Stimulated activated CD4-positive, alpha-beta T cell treated with anti-CD3 and anti-CD28 coated beads, Interleukin-1b, Interleukin-23, amount 100 ng/mL, for 4 hours (primary cell): ENCODE measurements around the gene NRROS.
"Not testable (repeated sequence)": the region's sequence is repeated elsewhere in the genome, so short reads cannot be mapped to it uniquely, and the experiment has no call there.

Experiments
- DNase-seq, 2 donors: peaks; one replicate each; pipeline ENCODE4 v3.0.0-alpha.2; 2020; ENCODE audit warnings: low read depth in 2 of 2

The NRROS gene

DNA sequence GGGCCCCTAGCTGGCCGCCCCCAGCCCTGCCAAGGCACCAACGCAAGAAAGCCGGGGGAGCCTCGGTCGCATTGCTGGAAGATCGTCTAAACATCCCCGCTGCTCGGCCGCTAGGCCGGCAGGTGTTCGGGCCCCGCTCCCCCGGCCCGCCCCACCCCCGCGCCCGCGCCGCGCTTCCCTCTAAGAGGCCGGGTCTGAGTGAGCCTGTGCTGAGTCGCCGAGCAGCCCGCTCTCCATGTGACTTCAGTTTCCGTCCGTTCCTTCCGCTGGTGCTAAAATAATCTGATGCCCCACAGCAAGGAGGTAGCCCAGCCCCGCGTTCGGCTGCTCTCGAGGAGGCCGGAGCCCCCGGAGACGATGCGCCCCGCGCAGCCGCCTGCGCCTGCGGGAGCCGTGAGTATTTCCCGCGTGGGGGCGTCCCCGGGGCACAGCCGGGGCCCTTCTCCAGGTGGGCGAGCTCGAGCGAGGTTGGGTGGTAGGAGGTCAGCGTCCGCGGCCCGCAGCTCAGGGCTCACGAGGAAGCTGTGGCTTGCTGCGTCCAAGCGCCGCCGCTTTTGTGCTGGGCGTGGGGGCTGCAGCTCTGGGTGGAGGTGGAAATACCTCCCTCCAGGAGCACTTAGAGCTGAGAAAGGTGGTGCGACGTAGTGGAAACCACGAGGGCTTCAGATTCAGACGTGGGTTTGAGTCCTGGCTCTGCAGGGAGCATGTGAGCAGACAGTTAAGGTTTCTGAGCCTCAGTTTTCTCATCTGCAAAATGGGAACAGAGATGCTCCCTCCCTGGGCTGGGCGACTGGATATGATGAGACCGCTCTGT is at the start of gene NRROS:
Gene NRROS, plus strand, starts transcription at position 212 of the 814 bp plus-strand sequence. CDS start 14,846 bp downstream, outside the sequence.
- DNase-seq: peak; percentile 51 to 57

DNA sequence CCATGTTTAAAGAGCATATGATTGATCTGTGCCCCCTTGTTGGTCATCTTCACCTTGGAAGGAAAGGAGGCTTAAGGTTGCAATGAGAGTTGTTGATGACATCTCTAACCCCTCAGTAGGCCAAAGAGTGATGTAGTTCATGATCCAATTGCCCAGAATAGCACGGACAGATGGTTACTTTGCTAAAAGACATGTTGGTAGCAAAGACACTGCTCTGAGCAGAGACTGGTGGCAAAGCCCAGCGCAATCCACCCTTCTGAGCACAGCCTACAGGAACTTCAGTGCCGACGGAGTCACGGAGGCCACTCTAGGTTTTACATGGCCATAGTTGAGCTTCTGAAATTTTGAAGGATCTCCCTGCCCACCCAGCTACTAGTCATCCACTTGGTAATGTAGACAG is 49.2 kb upstream of the NRROS start:
- no peak for DNase-seq

DNA sequence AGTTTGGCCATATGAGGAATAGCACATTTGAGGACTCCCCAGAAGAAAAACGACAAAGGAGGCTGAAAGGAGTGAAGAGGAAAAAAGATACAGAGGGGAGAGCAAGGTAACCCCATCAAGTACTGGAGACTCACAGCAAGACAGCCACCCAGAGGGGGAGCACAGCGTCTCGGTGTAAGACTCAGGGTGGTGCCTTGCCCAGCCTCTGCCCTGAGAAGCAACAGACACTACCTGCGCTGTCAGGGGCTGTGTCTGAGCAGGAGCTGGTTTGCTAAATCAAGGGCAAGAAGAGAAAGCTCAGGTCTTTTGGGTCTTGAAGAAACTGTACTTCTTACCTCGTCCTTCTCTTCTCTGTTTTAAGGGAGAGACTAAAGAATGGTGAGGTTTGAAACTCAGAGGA is 43.1 kb upstream of the NRROS start:
- DNase-seq: no peak

DNA sequence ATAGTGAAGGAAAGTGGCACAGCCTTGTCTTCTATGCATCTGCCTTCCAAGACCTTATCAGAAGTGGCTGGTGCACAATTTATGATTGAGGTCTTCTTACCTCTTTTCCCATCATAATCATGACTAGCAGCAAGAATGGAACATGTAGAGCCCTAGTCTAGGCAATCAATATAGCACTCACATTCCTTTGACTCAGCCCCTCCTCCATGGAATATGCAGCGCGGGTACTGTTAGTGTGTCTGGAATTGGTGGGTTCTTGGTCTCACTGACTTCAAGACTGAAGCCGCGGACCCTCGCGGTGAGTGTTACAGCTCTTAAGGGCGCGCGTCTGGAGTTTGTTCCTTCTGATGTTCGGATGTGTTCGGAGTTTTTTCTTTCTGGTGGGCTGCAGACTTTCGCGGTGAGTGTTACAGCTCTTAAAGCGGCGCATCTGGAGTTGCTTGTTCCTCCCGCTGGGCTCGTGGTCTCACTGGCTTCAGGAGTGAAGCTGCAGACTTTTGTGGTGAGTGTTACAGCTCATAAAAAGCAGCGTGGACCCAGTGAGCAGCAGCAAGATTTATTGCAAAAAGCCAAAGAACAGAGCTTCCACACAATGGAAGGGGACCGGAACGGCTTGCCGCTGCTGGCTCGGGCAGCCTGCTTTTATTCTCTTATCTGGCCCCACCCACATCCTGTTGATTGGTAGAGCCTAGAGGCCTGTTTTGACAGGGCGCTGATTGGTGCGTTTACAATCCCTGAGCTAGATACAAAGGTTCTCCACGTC is 41.3 kb upstream of the NRROS start:
- not testable (repeated sequence) for DNase-seq

DNA sequence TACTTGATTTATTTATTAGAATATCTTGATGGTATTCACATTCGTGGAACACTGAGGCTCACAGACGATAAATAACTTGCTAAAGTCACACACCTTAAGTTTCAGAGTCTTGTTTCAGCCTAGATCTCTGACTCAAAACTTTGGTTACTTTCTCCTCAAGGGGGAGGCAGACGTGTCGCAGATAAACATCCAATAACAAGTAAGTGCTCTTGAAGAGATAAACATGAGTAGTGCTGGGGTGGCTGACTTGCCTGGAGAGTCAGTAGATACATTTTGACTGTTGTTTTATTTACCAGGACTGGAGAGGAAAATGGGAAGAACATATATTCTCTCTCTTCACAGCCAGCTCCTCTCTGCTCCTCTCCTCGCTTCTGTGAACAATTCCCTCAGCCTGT is 39.8 kb upstream of the NRROS start:
- no peak for DNase-seq

DNA sequence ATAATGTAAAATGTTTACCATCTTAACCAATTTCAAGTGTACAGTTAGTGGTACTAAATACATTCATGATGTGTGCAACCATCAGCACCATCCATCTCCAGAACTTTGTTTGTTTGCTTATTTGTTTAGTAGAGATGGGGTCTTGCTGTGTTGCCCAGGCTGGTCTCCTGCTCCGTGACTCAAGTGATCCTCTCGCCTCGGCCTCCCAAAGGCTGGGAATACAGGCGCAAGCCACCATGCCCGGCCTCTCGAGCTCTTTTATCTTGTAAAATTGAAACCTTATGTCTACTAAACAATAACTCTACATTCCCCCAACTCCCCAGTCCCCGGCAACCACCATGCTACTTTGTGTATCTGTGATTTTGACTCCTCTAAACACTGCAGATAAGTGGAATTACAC is 39.1 kb upstream of the NRROS start:
- DNase-seq: no peak

DNA sequence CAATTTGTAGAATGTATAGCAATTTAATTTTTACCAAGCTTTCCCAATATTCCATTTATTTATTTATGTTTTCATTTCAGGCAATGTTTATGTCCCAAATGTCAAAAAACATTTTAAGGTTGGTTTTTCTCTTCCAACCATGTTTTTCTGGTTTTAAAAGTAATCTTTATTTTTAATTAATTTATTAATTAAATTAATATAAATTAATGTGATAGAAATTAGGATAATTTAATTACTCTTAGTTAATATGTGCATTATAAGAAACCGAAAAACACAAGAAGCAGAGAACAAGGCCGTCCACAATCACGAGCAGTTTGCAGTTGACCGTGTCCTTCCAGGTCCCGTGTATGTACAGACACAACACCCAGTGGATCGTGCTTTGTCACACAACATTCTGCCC is 36.8 kb upstream of the NRROS start:
- DNase-seq: no peak

DNA sequence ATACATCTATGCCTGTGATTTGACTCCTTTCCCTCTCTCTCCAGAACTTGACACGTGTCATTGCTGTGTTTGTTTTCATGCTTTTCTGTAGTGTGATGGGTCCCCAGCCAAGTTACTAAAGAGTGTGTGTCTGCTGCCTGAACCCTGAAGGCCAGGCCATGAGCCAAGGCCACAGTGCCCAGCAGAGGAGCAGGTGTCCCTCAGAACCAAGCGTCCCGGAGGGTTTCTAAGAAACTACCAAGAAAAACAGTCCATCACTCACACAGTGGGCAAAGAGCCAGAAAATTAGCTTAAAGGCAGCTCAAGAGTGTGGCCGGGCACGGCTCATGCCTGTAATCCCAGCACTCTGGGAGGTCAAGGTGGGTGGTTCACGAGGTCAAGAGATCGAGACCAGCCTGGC is 35.8 kb upstream of the NRROS start:
- DNase-seq: no peak

DNA sequence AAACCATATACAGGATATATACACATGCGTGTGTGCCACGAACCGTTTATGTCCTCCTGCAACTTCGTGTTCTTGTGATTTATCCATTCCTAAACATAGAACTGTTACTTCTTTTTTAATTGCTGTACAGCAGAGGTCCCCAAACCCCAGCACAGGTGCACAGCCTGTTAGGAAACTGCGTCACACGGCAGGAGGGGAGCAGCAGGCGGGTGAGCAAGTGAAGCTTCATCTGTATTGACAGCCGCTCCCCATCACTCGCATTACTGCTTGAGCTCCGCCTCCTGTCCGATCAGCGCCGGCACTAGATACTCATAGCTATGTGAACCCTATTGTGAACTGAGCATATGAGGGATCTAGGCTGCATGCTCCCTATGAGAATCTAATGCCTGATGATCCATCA is 34.9 kb upstream of the NRROS start:
- peak; percentile 26 to 41 for DNase-seq

DNA sequence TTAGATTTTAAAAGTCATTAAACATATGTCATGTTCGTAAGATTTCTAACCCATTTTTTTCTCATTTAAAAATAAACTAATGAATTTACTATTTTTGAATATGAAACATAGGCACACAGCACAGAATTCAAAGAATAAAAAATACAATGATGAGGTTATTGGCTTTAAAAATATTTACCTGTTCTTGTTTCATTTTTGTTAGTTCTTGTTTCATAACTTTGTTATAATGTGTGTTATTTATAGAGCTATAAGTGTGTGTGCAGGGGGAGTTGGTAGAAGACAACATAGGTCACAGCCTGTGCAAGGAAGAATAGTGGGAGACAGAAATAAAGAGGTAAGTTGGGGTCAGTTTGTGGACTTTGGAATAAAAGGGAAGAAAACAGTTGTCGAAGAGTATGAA is 30.8 kb upstream of the NRROS start:
- no peak for DNase-seq

DNA sequence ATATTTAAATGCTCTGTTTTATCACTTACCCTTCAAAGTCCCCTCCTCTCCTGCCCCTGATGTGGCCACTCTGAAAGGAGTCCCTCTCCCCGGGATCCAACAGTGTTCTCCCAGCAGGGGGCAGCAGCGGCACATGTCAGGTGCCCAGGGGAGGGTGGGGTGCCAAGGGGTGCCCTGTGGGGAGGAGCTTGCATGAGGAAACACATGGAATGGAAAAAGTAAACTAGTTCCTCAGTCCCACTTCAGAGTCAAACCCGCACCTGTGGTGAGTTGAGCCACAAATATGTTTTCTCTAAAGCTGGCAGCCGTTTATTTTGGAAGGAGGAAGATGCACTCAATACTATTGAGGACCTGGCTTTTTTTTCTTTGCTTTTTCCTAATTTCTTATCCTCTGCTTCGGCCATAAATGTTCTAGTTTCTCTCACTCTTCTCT is 30.1 kb upstream of the NRROS start:
- DNase-seq: peak; percentile 95 to 97

DNA sequence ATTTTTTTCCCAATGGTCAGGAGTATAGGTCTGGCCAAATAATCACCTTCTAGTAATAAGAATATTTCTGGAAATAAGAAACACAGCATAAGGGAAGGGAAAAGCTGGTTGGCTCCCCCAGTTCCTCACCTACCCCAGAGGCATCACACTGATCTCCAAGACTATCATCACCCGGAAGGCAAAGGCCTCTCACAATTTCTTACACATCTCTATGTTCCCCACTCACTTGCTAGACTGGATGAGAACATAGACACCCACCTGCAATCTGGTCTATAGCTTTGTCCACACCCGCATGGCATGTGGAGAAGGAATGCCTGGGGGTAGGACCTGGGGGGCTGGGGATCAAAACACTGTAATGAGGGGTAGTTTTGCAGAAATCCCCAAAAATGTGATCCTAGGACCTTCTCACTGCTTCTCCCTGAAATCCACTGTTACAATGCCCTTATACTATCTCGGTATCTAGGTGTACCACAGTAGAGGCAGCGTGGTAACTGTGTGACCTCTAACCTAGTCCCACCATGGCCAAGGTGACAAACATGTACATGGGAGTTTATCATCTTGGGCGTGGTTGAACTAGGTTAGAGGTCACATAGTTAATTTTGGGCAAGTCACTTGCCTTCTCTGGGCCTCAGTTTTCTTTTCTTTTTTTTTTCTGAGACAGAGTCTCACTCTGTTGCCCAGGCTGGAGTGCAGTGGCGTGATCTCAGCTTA is 29.5 kb upstream of the NRROS start:
- no peak for DNase-seq

DNA sequence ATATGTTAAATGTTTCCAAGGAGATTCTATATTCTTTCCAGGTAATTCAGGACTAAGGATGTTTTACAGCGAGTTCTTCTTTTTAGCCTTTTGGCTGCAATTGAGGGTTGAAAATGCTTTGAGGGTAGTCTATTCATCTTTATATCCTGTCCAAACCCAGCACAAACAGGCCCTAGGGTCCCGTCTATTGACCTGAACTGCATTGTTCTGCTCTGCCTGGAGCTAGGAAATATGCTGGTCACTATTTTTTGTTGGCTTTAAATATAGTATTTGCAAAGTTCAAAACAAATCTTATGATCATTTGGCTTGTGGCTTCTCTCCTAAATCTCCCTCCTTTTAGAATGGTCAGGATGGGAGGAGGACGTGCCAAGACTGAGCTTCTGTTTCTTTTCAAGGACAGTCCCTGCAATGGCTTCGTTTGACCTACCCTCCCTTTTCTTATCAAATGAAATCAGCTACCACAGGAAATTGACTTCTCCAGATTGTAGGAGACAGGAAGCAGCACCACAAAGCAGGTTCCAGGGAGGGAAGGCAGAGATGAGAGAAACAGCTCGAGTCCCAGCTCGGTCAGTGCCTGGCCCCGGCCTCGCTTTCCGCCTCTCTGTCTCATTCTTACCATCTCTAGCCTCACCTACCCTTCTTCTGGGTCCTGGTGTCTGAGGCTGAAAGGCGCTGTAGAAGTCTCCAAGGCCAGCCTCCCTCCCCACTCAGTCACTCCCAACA is 27.6 kb upstream of the NRROS start:
- no peak for DNase-seq

DNA sequence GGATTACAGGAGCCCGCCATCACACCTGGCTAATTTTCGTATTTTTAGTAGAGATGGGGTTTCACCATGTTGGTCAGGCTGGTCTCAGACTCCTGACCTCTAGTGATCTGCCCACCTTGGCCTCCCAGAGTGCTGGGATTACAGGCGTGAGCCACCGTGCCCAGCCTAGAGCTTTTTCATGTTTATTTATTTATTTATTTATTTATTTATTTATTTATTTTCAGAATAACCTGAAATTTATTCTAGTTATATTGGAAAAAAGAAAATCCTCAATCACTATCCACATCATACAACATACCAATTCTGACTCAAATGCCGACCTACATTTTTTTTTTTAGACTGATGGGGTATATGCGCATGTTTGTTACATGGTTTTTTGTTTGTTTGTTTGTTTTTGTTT is 24.3 kb upstream of the NRROS start:
- DNase-seq: not testable (repeated sequence)

DNA sequence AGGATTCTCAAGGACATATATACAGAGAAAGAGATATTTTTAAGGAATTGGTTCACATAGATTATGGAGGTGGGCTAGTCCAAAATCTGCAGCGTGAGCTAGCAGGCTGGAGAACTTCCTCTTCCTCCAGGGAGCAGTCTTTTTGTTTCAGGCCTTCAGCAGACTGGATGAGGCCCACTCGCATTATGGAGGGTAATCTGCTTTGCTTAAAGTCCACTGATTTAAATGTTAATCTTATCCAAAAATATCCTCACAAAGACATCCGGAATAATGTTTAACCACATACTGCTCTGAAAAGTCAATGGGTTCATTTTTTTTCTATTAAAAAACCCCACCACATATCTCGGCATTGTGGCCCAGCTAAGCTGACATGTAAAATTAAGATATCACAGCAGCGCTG is 22.2 kb upstream of the NRROS start:
- DNase-seq: no peak

DNA sequence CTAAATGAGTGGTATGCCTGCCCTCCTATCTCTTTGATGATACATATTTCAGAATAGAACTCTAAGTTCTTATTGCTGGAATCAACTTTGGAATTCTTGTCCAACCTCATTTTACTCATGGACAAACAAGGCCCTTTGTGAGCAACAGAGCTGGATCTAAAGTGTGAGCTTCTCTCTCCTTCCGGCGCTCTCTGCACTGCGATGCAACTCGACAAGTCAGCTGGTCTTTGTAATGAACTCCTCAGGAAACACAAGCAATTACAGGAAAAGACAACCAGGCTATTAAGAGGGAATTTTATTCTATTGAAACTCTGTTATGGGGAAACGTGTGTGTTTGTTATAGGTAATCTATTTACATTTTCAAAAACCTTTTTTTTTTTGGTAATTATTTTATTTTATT is 20.3 kb upstream of the NRROS start:
- no peak for DNase-seq

DNA sequence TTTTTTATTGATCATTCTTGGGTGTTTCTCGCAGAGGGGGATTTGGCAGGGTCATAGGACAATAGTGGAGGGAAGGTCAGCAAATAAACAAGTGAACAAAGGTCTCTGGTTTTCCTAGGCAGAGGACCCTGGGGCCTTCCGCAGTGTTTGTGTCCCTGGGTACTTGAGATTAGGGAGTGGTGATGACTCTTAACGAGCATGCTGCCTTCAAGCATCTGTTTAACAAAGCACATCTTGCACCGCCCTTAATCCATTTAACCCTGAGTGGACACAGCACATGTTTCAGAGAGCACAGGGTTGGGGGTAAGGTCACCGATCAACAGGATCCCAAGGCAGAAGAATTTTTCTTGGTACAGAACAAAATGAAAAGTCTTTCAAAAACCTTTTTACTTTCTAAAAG is 19.9 kb upstream of the NRROS start:
- not testable (repeated sequence) for DNase-seq

DNA sequence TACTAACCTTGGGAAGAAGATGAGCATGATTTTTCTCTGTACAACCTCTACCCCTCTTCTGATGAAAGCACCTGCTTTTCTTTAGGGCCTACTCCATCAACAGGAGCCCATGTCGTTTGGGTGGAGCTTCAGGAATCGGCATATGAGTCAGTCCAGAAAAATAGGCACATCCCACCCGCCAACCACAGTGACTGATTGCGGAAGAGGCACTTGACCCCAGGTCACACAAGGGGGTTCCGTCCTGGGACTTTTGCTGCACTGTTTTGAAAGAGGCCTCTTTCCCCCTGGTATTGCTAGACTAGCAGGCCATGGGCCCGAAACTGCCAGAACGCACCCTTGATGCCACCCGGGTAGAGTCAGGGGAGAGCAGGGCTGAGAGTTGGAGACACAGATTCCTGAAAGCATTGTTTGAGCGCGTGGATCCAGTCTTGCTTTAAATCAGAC is 19.3 kb upstream of the NRROS start:
- DNase-seq: no peak

DNA sequence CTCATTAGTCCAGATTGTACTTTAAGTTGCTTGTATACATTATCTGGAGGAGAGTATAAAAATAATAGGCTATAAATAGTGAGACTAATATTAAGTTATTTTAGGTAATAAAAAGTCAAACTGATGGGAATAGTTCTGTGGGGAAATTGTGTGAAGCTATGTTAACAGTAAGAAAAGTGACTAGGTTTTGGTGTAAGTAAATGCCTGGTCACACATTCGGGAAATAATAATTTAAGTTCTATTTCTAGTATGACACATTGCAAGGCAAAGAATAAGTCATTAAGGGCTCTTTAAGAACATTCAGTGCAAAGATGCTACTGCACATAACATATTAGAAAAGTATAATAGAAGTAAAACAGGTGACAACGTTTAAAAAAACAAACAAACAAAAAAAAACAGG is 18.8 kb upstream of the NRROS start:
- no peak for DNase-seq

DNA sequence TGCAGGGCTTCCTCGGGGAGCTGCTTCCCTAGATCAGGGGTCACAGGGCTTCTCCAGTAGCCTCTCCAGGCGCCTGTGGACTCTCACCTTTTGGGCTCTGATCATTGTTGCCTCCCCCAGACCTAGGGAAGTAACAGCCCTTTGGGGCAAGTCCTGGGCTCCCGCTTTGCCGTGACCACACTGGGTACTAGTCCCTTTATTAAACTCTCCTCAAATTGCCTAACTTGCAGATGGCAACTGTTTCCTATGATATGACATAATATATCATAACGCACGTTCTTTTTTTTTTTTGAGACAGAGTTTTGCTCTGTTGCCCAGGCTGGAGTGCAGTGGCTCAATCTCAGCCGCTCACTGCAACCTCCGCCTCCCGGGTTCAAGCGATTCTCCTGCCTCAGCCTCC is 17.9 kb upstream of the NRROS start:
- no peak for DNase-seq

DNA sequence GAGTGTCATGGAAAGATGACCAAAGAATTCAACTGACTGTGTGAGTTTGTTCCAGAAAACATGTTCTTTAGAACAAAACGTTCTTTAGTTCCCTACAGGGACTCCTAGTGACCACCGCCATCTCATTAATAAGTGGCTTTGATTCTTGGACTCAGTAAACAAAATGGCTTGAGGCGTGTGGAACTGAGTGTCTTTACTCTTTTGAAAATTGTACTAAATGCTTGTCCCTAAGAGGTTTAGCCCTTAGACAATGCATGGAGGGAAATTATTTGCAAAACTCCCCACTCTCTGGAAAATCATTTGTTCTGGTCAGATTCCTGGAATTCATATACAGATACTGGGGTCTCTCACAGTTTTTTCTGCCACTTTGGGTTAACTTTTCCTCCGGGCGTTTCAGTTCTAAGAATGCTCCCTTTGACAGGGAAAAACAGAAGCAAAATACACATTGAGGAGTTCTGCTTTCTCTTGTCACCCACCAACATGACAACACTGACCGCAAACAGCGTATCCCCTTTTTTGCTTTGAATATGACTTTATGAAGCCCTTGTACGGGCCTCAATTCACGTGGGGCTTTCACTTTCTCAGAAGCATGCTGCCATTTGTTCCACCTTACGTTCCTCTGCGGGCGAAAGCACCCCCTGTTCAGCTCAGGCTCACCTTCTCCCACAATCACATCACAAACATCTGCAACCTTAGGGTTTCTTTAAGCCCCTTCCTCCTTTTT is 15.3 kb upstream of the NRROS start:
- DNase-seq: no peak
